ENCODE measurements around the gene TWNK. TPM values are rescaled to one million over a fixed set of nuclear protein-coding genes. Genes with fewer than 3 reads are reported as not detected.

Gene TWNK
- total and polyA plus RNA-seq, 2 of the 4 experiments (the other 2 are of a cell fraction): 7.7 to 8.8 TPM

DNA sequence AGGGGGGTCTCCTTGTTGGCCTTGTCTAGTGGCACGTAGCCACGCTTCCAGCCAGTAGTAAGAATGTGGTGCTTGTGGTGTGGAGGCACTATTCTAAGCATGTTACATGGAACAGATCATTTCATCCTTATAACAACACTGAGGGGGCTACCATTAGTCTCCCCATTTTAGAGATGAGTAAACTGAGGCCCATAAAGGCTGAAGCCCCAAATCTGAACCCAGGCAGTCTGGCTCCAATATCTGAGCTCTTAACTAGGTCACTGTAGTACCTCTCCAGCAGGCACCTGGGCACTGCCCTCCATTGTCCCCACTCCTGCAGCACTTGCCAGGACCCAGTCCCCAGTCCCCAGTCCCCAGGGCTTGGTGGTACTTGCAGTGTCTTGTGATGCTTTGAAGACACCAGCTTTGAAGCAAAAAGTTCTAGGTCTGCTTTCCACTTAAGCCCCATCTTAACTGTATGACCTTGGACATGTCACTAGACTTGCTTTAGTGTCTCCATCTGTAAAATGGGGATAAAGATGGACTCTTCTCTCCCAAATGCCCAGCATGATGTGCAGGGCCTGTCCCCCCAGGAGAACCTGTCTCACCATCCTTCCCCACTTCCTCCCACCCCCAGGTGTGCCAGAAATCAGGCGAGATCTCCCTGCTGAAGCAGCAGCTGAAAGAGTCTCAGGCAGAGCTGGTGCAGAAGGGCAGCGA is 18.7 kb downstream of the TWNK start:
- H2BK5ac ChIP-seq (ENCODE audit: low read depth, low read length, poor library complexity, severe bottlenecking): no peak overlapping the region
- no peak overlapping the region for H4K91ac ChIP-seq (ENCODE audit: insufficient read depth, low read depth, low read length)
- H3K27me3 ChIP-seq (ENCODE audit: control insufficient read depth, insufficient read depth, low read length): no peaks in the 10 kb centered on the region
- H3K79me1 ChIP-seq (ENCODE audit: low read depth in 1 of 2, low read length in 2 of 2): peaks cover 21 to 73% of the 10 kb centered on the region in 2 experiments; a peak in 3 of 4 replicates
- ATAC-seq (ENCODE audit: low read depth): no peak
- intact Hi-C loops (cut with micrococcal nuclease): no loop called here
- peaks cover 14% of the 10 kb centered on the region for H3K9me1 ChIP-seq (ENCODE audit: insufficient read depth, low read length)
- TF ChIP-seq RCOR1 (IDR thresholded peaks at IDR 0.05; ENCODE audit: insufficient replicate concordance, low read length): no peak
- TF ChIP-seq RAD21 (IDR thresholded peaks at IDR 0.05; ENCODE audit: low read length): no peak
- no peak for TF ChIP-seq CHD1 (IDR thresholded peaks at IDR 0.05; ENCODE audit: low read depth, low read length)
- no peak for TF ChIP-seq POLR2A (IDR thresholded peaks at IDR 0.05; ENCODE audit: low read depth, low read length)
- TF ChIP-seq, protein P1, sequence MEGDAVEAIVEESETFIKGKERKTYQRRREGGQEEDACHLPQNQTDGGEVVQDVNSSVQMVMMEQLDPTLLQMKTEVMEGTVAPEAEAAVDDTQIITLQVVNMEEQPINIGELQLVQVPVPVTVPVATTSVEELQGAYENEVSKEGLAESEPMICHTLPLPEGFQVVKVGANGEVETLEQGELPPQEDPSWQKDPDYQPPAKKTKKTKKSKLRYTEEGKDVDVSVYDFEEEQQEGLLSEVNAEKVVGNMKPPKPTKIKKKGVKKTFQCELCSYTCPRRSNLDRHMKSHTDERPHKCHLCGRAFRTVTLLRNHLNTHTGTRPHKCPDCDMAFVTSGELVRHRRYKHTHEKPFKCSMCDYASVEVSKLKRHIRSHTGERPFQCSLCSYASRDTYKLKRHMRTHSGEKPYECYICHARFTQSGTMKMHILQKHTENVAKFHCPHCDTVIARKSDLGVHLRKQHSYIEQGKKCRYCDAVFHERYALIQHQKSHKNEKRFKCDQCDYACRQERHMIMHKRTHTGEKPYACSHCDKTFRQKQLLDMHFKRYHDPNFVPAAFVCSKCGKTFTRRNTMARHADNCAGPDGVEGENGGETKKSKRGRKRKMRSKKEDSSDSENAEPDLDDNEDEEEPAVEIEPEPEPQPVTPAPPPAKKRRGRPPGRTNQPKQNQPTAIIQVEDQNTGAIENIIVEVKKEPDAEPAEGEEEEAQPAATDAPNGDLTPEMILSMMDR (conservative IDR thresholded peaks at IDR 0.05; ENCODE audit: low read depth, low read length): no peak
- TF ChIP-seq FOS (IDR thresholded peaks at IDR 0.05; ENCODE audit: low read depth, low read length): no peak
- TF ChIP-seq NFE2L2 (IDR thresholded peaks at IDR 0.05; ENCODE audit: low read depth, low read length): no peak
- no peak for TF ChIP-seq SMC3 (IDR thresholded peaks at IDR 0.05; ENCODE audit: low read depth, low read length)
- TF ChIP-seq MAFK (IDR thresholded peaks at IDR 0.05; ENCODE audit: low read depth, low read length): no peak
- TF ChIP-seq CEBPB (IDR thresholded peaks at IDR 0.05; ENCODE audit: low read depth, low read length): no peak
- TF ChIP-seq MXI1 (IDR thresholded peaks at IDR 0.05; ENCODE audit: borderline replicate concordance, low read depth, low read length): no peak
- no peak for TF ChIP-seq MAZ (IDR thresholded peaks at IDR 0.05; ENCODE audit: borderline replicate concordance, low read depth, low read length)
- TF ChIP-seq BHLHE40 (IDR thresholded peaks at IDR 0.05; ENCODE audit: low read depth, low read length): no peak
- TF ChIP-seq, protein P2, sequence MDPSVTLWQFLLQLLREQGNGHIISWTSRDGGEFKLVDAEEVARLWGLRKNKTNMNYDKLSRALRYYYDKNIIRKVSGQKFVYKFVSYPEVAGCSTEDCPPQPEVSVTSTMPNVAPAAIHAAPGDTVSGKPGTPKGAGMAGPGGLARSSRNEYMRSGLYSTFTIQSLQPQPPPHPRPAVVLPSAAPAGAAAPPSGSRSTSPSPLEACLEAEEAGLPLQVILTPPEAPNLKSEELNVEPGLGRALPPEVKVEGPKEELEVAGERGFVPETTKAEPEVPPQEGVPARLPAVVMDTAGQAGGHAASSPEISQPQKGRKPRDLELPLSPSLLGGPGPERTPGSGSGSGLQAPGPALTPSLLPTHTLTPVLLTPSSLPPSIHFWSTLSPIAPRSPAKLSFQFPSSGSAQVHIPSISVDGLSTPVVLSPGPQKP (IDR thresholded peaks at IDR 0.05; ENCODE audit: borderline replicate concordance, low read depth, low read length): no peak
- TF ChIP-seq, protein P3, sequence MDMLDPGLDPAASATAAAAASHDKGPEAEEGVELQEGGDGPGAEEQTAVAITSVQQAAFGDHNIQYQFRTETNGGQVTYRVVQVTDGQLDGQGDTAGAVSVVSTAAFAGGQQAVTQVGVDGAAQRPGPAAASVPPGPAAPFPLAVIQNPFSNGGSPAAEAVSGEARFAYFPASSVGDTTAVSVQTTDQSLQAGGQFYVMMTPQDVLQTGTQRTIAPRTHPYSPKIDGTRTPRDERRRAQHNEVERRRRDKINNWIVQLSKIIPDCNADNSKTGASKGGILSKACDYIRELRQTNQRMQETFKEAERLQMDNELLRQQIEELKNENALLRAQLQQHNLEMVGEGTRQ (IDR thresholded peaks at IDR 0.05; ENCODE audit: low read depth, low read length): no peak
- no peak for TF ChIP-seq RFX5 (IDR thresholded peaks at IDR 0.05; ENCODE audit: low read depth, low read length)
- in situ Hi-C loops (cut with MboI; ENCODE audit: low sequenced_read_pairs): no loop called here
- H3K18ac ChIP-seq (ENCODE audit: low read depth, low read length): no peak overlapping the region
- DNase-seq: no peak
- H3K14ac ChIP-seq (replicated peaks; ENCODE audit: low read depth, low read length): no peak overlapping the region
- peaks cover 65% of the 10 kb centered on the region for H4K20me1 ChIP-seq (ENCODE audit: insufficient read depth, low read length)
- H3K4me2 ChIP-seq (ENCODE audit: low read depth, low read length): no peak overlapping the region
- ChIA-PET CTCF (interaction anchor here (1.3 to 2.1 kb wide), 2 partner anchors 9 to 13 kb away, joined by 3 to 11 read pairs; no protein-coding TSS in a partner anchor), POLR2A (ENCODE audit: unreplicated experiment) (no interaction called here)
- H3K9me3 ChIP-seq (ENCODE audit: control insufficient read depth, insufficient read depth, low read length): no peaks in the 10 kb centered on the region
- no peak overlapping the region for H3K56ac ChIP-seq (ENCODE audit: extremely low read depth, insufficient read depth, low read length)
- no peak overlapping the region for H2AK5ac ChIP-seq (ENCODE audit: low read depth, low read length)
- peaks cover 47% of the 10 kb centered on the region for H3K36me3 ChIP-seq (ENCODE audit: control insufficient read depth, insufficient read depth, low read length)
- H3K27ac ChIP-seq (ENCODE audit: insufficient read depth, low read length): no peak overlapping the region
- no peak overlapping the region for H2AFZ ChIP-seq (replicated peaks; ENCODE audit: low read length, poor library complexity)
- no peak overlapping the region for H2BK15ac ChIP-seq (ENCODE audit: low read depth, low read length)
- dilution Hi-C loops (cut with HindIII; ENCODE audit: low sequenced_read_pairs, unreplicated experiment): no loop called here
- no peak overlapping the region for H3K4me3 ChIP-seq (ENCODE audit: insufficient read depth, low read depth, low read length)
- H3K4ac ChIP-seq (ENCODE audit: low read depth, low read length): no peak overlapping the region
- H2BK20ac ChIP-seq (ENCODE audit: low read depth, low read length): no peak overlapping the region
- H4K8ac ChIP-seq (ENCODE audit: low read depth in 2 of 2, low read length in 2 of 2): no peak overlapping the region
- no peak overlapping the region for H2BK120ac ChIP-seq (ENCODE audit: low read depth, low read length)
- no TSS peak for BruUV-seq (replicated peaks)
- 100% methylated on average over 1 of the region's 4 CpGs; no CpG with 5 or more reads in 1 of the 2 experiments for WGBS, 2 experiments (ENCODE audit: extremely low coverage in 2 of 2, insufficient read length in 1 of 2)
- no peak overlapping the region; the same call in 1 of the 2 replicates for H3K23ac ChIP-seq (ENCODE audit: low read depth, low read length)
- H4K5ac ChIP-seq (ENCODE audit: low read depth, low read length): no peak overlapping the region
- H2AK9ac ChIP-seq (replicated peaks; ENCODE audit: low read depth, low read length, poor library complexity): no peak overlapping the region
- H3K4me1 ChIP-seq (ENCODE audit: control insufficient read depth, insufficient read depth, low read length): peaks cover 33% of the 10 kb centered on the region
- no peak overlapping the region for H3K9ac ChIP-seq (ENCODE audit: low read depth, low read length)
